OCI-LY1 (cell line): ENCODE results near the gene AURKAIP1.

Source experiments
- EZH2 ChIP-seq: fragments of 200-600 bp; sonication (generic), shearing (Covaris generic); IDR thresholded peaks from 2 replicates; pipeline ENCODE4 v1.8.0; 2017; ENCODE audit warnings: borderline replicate concordance, mixed run types, mild to moderate bottlenecking, antibody characterized with exemption, low read length, moderate library complexity, mixed read lengths
- TF ChIP-seq, protein P1 (sequence below): fragments of 200-600 bp; sonication (generic), shearing (Covaris generic); IDR thresholded peaks from 2 replicates; pipeline ENCODE4 v1.5.1; 2017; ENCODE audit warnings: mild to moderate bottlenecking, antibody characterized with exemption, low read length, moderate library complexity, mixed read lengths

GRCh38 chr1:1343811-1344421 is 31.1 kb downstream of the AURKAIP1 start:
- TF ChIP-seq EZH2 = no peak
- TF ChIP-seq, protein P1, sequence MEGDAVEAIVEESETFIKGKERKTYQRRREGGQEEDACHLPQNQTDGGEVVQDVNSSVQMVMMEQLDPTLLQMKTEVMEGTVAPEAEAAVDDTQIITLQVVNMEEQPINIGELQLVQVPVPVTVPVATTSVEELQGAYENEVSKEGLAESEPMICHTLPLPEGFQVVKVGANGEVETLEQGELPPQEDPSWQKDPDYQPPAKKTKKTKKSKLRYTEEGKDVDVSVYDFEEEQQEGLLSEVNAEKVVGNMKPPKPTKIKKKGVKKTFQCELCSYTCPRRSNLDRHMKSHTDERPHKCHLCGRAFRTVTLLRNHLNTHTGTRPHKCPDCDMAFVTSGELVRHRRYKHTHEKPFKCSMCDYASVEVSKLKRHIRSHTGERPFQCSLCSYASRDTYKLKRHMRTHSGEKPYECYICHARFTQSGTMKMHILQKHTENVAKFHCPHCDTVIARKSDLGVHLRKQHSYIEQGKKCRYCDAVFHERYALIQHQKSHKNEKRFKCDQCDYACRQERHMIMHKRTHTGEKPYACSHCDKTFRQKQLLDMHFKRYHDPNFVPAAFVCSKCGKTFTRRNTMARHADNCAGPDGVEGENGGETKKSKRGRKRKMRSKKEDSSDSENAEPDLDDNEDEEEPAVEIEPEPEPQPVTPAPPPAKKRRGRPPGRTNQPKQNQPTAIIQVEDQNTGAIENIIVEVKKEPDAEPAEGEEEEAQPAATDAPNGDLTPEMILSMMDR = no peak
